ENCODE results near the gene ZNF438.

DNA sequence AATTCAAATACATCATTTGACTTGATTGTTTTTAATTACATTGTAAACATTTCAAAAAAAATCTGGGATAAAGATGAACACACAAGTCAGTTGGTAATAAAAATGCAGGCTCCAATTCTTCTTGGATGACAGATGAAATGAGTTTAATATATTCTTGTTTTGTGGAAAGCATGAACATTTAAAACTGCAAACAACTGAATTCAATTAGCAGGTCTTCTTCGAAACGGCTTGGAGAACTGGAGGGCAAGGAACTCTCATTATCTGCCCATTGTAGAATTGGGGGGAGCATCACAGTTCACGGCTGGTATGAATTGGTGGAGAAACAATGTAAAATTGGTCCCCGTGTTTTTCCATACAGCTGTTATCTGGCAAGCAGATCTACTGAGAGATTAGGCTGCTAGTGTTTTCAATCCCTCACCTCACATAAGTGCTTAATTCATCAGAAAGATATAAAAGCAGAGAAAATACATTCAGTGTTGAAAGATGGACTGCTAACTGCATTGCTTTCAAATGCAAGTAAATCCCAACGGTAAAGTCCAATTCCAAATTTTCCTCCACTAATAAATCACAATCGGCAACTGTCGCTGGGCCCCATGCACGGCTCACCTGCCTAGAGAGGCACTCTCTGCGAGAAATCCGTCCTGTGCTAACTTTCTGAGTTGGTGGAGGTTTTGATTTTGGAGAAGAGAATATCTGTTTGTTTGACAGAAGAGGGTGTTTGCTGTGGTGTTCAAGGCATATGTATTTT, 199.5 kb downstream of the ZNF438 start:
- TF ChIP-seq KDM5A (IDR thresholded peaks at IDR 0.05; ENCODE audit: low read length) (no peak), POLR2A (IDR thresholded peaks at IDR 0.05; ENCODE audit: control extremely low read depth in 1 of 2, low read depth in 2 of 2, low read length in 2 of 2) (no peak), SRF (IDR thresholded peaks at IDR 0.05; ENCODE audit: low read depth, low read length) (no peak), SP2 (IDR thresholded peaks at IDR 0.05; ENCODE audit: low read length) (no peak), CHD1 (IDR thresholded peaks at IDR 0.05; ENCODE audit: low read depth, low read length) (no peak), CREB1 (IDR thresholded peaks at IDR 0.05) (no peak), ZNF274 (IDR thresholded peaks at IDR 0.05; ENCODE audit: borderline replicate concordance, extremely low read depth, low read length) (no peak), JUND (IDR thresholded peaks at IDR 0.05; ENCODE audit: low read length) (no peak), HDAC6 (IDR thresholded peaks at IDR 0.05; ENCODE audit: low read depth, low read length) (no peak), RAD21 (IDR thresholded peaks at IDR 0.05 in 1 of 2, conservative IDR thresholded peaks at IDR 0.05 in 1 of 2; ENCODE audit: low read depth in 2 of 2, low read length in 2 of 2) (no peak), RFX5 (IDR thresholded peaks at IDR 0.05; ENCODE audit: borderline replicate concordance, low read depth, low read length) (no peak), EZH2 (IDR thresholded peaks at IDR 0.05; ENCODE audit: low read depth, low read length, severe bottlenecking) (no peak)
- TF ChIP-seq, protein P1, sequence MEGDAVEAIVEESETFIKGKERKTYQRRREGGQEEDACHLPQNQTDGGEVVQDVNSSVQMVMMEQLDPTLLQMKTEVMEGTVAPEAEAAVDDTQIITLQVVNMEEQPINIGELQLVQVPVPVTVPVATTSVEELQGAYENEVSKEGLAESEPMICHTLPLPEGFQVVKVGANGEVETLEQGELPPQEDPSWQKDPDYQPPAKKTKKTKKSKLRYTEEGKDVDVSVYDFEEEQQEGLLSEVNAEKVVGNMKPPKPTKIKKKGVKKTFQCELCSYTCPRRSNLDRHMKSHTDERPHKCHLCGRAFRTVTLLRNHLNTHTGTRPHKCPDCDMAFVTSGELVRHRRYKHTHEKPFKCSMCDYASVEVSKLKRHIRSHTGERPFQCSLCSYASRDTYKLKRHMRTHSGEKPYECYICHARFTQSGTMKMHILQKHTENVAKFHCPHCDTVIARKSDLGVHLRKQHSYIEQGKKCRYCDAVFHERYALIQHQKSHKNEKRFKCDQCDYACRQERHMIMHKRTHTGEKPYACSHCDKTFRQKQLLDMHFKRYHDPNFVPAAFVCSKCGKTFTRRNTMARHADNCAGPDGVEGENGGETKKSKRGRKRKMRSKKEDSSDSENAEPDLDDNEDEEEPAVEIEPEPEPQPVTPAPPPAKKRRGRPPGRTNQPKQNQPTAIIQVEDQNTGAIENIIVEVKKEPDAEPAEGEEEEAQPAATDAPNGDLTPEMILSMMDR (IDR thresholded peaks at IDR 0.05; ENCODE audit: control extremely low read depth in 1 of 3, insufficient read depth in 1 of 3, low read depth in 1 of 3, low read length in 3 of 3), result no peak
